ENCODE measurements around the gene RBM20. TPM values are rescaled to one million over a fixed set of nuclear protein-coding genes. Genes with fewer than 3 reads are reported as not detected.

The RBM20 gene
- total and polyA plus RNA-seq, 7 donors, result 0.23 to 7.8 (median 5.4) TPM; not detected in 1

DNA sequence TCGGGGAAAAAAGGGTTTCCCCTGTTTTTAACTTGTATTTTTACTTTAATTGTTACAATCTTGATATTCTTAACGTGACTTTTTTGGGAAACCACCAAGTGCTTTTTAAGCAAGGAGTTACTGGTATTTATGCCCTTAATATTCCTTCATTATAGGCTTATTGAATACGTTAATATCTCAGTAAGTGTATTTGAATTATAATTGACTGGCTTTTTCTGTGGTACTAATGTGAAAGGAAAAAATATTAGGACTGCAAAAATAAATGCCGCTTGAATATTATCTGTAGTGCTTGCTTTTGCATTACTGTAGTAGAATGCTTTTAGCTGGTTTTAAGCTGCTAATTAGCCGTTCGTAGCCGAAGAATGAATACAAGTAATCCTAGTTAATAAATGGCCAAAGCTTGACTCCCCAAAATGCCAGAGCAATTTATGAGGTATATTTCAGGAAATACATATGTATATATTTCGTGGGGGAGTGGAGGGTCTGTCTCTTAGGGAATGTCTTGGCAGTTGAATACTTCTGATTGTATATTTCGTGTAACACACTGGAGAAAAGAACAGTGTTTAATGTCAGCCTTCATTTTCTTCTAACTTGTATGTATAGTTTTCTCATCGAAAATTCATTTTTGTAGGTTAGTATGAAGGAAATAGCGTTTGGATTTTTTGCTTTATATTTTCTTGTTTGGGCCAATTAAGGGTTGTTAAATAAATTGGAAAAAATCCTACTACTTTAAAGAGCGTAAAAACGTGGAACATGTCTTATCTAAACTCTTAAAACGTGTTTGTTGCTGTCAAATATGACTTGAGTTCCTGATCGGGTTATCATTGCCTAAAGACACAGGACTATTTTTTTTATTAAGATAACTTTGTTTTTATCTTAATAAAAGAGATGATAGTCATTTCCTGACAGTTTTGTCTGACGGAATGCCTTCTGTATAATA lies 229.1 kb downstream of the RBM20 start:
- TF ChIP-seq EP300 (IDR thresholded peaks at IDR 0.05) (no peak), POLR2A (IDR thresholded peaks at IDR 0.05) (no peak), POLR2AphosphoS5 (IDR thresholded peaks at IDR 0.05) (no peak)
- TF ChIP-seq, protein P1, sequence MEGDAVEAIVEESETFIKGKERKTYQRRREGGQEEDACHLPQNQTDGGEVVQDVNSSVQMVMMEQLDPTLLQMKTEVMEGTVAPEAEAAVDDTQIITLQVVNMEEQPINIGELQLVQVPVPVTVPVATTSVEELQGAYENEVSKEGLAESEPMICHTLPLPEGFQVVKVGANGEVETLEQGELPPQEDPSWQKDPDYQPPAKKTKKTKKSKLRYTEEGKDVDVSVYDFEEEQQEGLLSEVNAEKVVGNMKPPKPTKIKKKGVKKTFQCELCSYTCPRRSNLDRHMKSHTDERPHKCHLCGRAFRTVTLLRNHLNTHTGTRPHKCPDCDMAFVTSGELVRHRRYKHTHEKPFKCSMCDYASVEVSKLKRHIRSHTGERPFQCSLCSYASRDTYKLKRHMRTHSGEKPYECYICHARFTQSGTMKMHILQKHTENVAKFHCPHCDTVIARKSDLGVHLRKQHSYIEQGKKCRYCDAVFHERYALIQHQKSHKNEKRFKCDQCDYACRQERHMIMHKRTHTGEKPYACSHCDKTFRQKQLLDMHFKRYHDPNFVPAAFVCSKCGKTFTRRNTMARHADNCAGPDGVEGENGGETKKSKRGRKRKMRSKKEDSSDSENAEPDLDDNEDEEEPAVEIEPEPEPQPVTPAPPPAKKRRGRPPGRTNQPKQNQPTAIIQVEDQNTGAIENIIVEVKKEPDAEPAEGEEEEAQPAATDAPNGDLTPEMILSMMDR (IDR thresholded peaks at IDR 0.05), result no peak
- Histone ChIP-seq H3K4me3 (peak overlapping the region; percentile 82 to 99 (median 98)), H3K27ac (peak overlapping the region; percentile 97 to 99 (median 98)), H3K36me3 (peaks cover 0 to 23% (median 0%) of the 10 kb centered on the region in 4 donors), H3K27me3 (no peaks in the 10 kb centered on the region), H3K4me1 (peaks cover 0 to 48% (median 36%) of the 10 kb centered on the region in 4 donors), H3K9me3 (no peaks in the 10 kb centered on the region)
- WGBS, 2 donors, result 1 to 4% methylated on average over 16 of the region's 16 CpGs
- intact Hi-C loops (cut with DNase I), result loop anchor here (2.0 to 5.0 kb wide), 2 partner anchors 52 to 71 kb away; no protein-coding TSS in a partner anchor
- no peak for DNase-seq

DNA sequence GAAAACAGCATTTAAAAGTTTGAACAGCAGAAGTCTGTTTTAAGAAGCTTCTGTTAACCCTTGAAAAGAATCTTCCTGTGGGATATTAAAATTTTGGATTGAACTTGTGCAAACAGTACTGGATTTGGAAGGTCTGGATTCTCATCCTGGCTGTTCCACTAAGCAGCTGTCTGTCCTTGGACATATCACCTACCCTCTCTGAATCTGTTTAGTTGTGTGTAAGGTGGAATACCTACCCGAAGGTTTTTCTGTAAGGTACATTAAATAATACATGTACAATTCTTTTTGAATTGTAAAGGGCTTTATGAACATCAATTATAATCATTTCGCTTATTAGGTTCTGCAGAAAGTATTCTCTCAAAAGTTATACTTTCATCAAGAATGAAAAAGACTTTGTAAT lies 229.8 kb downstream of the RBM20 start:
- TF ChIP-seq POLR2AphosphoS5 (IDR thresholded peaks at IDR 0.05) (no peak), POLR2A (IDR thresholded peaks at IDR 0.05) (no peak), EP300 (IDR thresholded peaks at IDR 0.05) (no peak)
- TF ChIP-seq, protein P1 (IDR thresholded peaks at IDR 0.05), result no peak
- Histone ChIP-seq H3K9me3 (no peaks in the 10 kb centered on the region), H3K27ac (peak overlapping the region; percentile 97 to 99 (median 98)), H3K27me3 (no peaks in the 10 kb centered on the region), H3K36me3 (peaks cover 0 to 29% (median 0%) of the 10 kb centered on the region in 4 donors), H3K4me3 (peak overlapping the region; percentile 82 to 99 (median 98)), H3K4me1 (peaks cover 0 to 54% (median 36%) of the 10 kb centered on the region in 4 donors)
- intact Hi-C loops (cut with DNase I), result loop anchor here (2.0 to 5.0 kb wide), 2 partner anchors 53 to 72 kb away; no protein-coding TSS in a partner anchor
- DNase-seq, result no peak
- 13 to 31% methylated on average over 2 of the region's 2 CpGs for WGBS, 2 donors

DNA sequence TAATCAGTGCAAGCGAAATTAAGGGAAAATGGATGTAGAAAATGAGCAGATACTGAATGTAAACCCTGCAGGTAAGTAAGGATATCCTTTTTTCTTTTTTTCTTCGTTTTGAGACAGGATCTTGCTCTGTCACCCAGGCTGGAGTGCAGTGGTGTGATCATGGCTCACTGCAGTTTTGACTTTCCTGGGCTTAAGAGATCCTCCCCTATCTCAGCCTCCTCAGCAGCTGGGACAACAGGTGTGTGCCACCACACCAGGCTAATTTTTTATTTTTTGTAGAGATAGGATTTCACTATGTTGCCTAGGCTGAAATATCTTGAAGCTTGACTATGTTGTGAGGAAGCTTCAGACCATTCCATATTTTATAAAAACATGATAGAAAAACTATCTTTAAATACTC lies 231.9 kb downstream of the RBM20 start:
- peak overlapping the region in 1 of 4 donors; percentile 26 for H3K27ac ChIP-seq
- no peaks in the 10 kb centered on the region for H3K27me3 ChIP-seq
- H3K4me1 ChIP-seq, result peaks cover 0 to 68% (median 45%) of the 10 kb centered on the region in 4 donors
- H3K9me3 ChIP-seq, result no peaks in the 10 kb centered on the region
- peaks cover 0 to 36% (median 0%) of the 10 kb centered on the region in 4 donors for H3K36me3 ChIP-seq
- no peak overlapping the region for H3K4me3 ChIP-seq
- intact Hi-C loops (cut with DNase I), result no loop called here
- DNase-seq, result no peak
- WGBS, 2 donors, result 58 to 67% methylated on average over 2 of the region's 2 CpGs
- TF ChIP-seq EP300 (IDR thresholded peaks at IDR 0.05) (no peak), POLR2A (IDR thresholded peaks at IDR 0.05) (no peak), POLR2AphosphoS5 (IDR thresholded peaks at IDR 0.05) (no peak)
- TF ChIP-seq, protein P1 (IDR thresholded peaks at IDR 0.05), result no peak

DNA sequence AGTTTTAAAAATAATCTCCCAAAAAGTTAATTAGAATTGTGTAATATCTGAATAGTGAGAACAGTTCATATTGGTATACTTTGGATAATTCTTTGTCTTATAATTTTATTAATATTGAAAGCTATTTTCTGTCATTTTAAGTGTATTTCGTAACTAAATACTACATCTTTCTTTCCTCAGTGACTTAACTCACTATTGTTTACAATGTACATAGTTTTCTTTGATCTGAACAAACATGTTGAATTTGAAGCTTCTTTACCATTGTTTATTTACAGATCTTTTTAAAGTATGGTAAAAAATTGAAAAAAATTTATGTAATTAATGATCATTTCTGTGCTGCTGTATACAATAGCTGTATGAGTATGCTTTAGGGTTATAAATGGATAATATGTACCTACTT lies 232.7 kb downstream of the RBM20 start:
- Histone ChIP-seq H3K4me1 (peaks cover 0 to 73% (median 48%) of the 10 kb centered on the region in 4 donors), H3K27me3 (no peaks in the 10 kb centered on the region), H3K9me3 (no peaks in the 10 kb centered on the region), H3K36me3 (peaks cover 0 to 43% (median 0%) of the 10 kb centered on the region in 4 donors), H3K4me3 (no peak overlapping the region), H3K27ac (peak overlapping the region in 1 of 4 donors; percentile 26)
- DNase-seq, result no peak
- intact Hi-C loops (cut with DNase I), result no loop called here
- TF ChIP-seq POLR2AphosphoS5 (IDR thresholded peaks at IDR 0.05) (no peak), EP300 (IDR thresholded peaks at IDR 0.05) (no peak), POLR2A (IDR thresholded peaks at IDR 0.05) (no peak)
- TF ChIP-seq, protein P1 (IDR thresholded peaks at IDR 0.05), result no peak
- 90 to 91% methylated on average over 1 of the region's 1 CpG for WGBS, 2 donors

Measured in sigmoid colon (tissue), 7 donors.